HG03097 (cell line): Measurements from ENCODE around the gene CCDC92.
"Not testable (repeated sequence)": the region's sequence is repeated elsewhere in the genome, so short reads cannot be mapped to it uniquely, and the experiment has no call there.

Experiments used
- ATAC-seq: cut with Tn5 transposase; IDR thresholded peaks from one replicate; pipeline ENCODE4 v1.9.1; 2021; ENCODE audit not compliant: unreplicated experiment, low FRiP score

The CCDC92 gene

GRCh38 chr12:123912415-123913380 is 59.9 kb downstream of the CCDC92 start:
- ATAC-seq, result no peak

GRCh38 chr12:123911672-123912409 is 60.8 kb downstream of the CCDC92 start:
- ATAC-seq, result not testable (repeated sequence)

DNA sequence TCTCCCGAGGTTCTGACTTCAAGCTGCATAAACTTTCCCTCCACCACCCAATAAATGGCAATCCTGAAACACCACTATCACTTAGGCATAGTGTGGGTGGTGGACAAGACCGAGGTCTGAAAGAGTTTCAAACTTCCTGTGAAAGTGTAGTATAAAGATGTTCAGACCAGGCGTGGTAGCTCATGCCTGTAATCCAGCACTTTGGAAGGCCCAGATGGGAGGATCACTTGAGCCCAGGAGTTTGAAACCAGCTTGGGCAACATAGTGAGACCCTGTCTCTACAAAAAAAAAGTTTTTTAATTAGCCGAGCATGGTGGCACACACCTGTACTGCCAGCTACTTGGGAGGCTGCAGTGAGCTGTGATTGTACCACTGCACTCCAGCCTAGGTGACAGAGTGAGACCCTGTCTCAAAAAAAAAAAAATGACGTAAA is 61.9 kb downstream of the CCDC92 start:
- no peak for ATAC-seq

DNA sequence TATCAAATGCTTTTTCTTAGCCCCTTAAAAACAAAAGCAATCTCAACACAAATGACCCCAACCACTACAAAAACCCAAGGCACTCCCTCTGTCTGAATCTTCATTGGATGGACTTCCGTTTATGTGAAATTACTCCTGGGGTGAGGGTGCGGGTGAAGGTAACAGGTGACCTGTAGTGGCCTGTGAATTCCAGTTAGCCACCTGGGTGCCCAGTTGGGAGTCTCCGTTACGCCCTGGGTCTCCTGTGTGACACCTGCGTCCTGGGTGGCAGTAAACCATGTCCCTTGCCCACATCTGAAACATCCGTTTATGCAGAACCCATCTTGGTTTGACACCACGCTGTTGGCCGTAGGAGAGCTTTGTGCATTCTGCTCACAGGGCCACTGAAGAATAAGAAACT is 62.6 kb downstream of the CCDC92 start:
- no peak for ATAC-seq

- ATAC-seq, result no peak
Measured at GRCh38 chr12:123908884-123909725, 63.5 kb downstream of the CCDC92 start.

DNA sequence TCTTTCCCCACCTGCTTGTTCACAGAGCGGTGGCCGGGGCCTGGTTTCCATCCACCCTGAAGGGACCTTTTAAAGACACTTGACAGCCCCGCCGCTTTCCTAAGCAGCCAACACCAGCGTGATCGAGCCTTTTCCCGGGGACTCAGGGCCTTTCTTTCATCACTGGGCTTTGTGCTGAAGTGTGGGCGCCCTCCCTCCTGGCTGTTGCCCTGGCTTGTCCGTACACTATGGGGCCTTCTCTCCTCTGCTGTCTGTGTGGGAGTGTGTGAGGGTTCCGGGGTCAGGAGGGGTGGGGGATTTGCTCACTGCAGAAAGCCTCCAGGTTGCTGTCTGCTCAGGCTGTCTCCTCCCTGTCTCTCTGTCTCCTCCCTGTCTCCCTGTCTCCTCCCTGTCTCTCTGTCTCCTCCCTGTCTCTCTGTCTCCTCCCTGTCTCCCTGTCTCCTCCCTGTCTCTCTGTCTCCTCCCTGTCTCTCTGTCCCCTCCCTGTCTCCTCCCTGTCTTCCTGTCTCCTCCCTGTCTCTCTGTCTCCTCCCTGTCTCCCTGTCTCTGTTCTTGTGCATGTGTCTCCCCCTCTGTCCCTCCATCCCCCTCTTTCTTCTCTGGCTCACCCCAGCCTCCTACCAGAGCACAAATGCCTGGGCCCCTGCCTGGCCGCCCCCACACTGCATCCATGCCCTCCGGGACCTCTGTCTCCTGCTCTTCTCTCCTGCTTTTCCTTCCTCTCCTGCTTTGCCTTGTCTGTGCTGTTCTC is 64.7 kb downstream of the CCDC92 start:
- ATAC-seq, result no peak

DNA sequence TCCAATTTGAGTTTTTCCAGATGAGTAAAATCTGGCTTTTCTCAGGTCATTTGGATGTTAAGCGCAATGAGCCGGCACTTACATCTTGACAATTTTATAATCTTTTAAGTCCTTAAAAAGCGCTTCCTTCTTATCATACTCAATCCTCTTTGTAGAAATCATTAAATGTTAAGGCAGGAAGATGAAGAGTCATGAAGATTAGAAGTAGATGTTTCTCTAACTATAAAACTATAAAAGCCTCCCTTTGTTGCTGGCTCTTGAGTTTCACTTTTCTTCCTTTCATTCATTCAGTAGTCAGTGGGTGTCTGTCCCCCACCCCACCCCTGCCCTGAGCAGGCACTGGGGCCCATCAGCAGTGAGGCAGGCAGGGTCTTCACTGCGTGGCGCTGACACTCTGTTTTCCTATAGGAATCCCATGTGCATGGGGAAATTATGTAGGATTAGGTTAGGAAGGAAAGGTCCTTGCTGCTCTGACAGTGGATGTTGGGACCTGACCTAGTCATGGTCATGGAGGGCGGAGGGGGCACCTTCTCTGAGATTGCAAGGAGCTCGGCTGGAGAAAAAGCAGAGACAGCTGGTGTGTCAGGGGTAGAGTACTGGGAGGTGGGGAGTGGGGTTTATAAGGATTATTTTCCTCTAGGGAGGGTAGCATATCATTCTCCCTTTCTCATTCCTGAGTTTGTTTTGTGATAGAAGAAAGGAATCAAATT is 65.8 kb downstream of the CCDC92 start:
- no peak for ATAC-seq

GRCh38 chr12:123905319-123905925 is 67.2 kb downstream of the CCDC92 start:
- no peak for ATAC-seq

DNA sequence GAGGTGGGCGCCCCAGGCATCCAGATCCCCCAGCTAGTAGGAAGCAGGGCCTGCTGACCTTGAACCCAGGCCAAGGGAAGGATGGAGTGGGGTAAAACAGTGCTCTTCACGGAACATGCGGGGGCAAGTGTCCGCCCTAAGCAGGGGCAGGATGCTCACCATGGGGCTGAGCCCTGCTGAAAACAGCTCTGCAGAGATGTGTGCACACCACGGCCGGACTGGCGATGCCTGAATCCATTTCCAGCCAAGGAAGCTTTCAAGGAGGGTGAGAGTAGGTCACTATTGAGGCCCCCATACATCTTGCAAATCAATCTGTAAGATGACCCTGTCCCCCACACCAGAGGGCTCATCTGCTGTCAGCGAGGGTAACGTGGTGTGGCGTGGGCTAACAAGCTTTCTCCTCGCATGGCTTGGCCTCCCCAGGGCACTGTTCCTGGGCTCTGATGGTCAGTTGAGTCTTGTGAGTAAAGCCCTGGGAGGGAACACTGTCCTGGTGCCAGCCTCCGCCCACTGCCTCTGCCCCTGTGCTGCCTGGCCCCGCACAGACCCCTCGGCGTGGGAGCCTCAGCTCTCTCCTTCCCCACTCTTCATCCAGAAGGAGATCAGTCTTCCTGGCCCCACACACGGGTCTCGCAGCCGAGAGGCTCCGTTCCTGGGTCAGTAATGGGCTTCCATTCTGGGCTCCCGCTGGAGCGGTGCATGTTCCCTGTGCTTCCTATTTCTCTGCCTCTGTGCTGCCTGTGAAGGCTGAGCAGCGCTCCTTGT is 69.1 kb downstream of the CCDC92 start:
- no peak for ATAC-seq

GRCh38 chr12:123902821-123903220 is 69.8 kb downstream of the CCDC92 start:
- no peak for ATAC-seq

GRCh38 chr12:123900871-123901376 is 71.7 kb downstream of the CCDC92 start:
- no peak for ATAC-seq

GRCh38 chr12:123899368-123899767 is 73.3 kb downstream of the CCDC92 start:
- no peak for ATAC-seq

- no peak for ATAC-seq
Measured at GRCh38 chr12:123898673-123899072, 74.0 kb downstream of the CCDC92 start.

DNA sequence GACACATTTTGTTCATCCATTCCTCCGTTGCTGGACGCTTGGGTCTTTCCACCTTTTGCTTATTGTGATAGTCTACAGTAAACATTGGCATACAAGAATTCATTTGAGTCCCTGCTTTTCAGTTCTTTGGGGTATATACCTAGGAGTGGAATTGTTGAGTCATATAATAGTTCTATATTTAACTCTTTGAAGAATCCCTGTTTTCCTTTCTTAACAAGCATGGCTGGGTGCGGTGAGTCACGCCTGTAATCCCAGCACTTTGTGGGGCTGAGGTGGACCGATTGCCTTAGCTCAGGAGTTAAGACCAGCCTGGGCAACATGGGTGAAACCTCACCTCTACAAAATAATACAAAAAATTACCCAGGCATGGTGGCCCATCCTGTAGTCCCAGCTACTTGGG is 75.4 kb downstream of the CCDC92 start:
- ATAC-seq, result no peak

DNA sequence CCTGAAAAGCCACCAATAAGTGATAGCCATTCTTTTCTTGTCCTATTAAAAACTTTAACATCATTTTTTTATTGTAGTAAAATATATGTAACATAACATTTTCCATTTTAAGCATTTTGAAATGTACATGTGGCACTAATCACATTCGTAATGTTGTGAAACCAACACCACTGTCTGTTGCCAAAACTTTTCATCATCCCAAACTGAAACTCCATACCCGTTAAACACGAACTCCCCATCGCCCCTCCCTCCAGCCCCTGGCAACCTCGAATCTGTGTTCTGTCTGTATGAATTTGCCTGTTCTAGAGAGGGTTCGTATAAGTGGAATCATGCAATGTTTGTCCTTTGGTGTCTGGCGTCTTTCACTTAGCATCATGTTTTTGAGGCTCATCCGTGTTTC is 75.9 kb downstream of the CCDC92 start:
- ATAC-seq, result no peak

DNA sequence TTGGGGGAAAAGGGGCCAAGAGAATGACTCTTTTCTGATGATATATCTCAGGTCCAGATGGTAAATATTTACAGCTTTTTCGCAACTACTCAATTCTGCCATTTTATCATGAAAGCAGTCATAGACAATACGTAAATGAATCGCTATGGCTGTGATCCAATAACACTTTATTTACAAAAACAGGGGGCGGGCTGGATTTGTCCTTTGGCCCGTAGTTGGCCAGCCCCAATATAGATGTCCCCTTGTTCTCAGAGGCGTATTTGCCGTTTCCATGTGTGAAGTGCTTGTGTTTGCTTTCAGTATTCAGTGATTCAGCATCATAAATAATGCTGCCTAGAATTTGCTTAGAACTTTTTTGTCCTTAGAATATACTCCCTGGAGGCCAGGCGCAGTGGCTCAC is 77.2 kb downstream of the CCDC92 start:
- ATAC-seq, result no peak

DNA sequence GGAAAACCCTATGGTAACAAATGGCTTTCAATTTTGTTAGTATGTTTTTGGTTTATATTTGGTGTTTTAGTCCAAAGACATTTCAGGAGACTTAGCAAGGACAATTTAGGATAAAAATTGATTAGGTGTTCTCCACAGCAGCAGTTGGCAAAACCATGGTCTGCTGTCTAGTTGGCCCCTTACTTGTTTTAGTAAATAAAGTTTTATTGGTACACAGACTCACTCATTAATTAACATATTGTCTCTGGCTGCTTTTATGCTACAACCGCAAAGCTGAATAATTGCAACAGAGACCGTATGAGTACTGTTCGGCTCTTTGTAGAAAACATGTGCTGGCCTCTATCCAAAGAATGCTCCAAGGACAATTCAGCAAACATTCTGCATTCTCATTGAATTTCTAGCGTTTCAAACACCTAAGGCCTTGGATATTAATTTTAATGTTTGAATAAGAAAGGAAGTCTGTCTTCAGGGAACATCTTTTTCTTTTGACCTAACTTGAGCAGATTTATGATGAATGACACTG is 77.7 kb downstream of the CCDC92 start:
- no peak for ATAC-seq

- no peak for ATAC-seq
Measured at GRCh38 chr12:123893276-123893675, 79.4 kb downstream of the CCDC92 start.
